ENCODE measurements around the gene ARHGEF10L. TPM values are rescaled to one million over a fixed set of nuclear protein-coding genes. Genes with fewer than 3 reads are reported as not detected.

The ARHGEF10L gene
- polyA plus RNA-seq, 1 donor (not counting 4 experiments of a cell fraction or from before 2014, with no cell fraction given): 2.4 TPM

DNA sequence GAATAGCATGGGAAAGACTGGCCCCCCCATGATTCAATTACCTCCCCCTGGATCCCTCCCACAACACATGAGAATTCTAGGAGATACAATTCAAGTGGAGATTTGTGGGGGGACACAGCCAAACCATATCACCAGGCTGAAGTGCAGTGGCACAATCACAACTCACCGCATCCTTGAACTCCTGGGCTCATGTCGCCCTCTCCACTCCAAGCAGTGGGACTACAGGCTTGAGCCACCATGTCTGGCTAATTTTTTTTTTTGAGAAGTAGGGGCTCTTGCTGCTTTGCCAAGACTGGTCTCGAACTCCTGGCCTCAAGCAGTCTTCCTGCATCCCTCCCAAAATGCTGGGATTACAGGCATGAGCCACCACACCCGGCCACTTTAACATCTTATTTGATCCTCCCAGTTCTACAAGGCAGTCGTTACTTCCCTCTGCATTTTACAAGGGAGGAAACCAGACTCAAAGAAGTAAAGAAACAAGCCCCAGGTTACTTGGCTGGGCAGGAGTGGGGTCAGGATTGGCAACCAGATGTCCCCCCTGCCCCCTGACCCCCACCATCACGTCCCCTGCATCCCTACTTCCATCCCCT, 188.7 kb downstream of the ARHGEF10L start:
- no peaks in the 10 kb centered on the region for H3K4me1 ChIP-seq (ENCODE audit: control insufficient read depth, extremely low read depth, insufficient read depth, low read length)
- H3K9me3 ChIP-seq (ENCODE audit: control insufficient read depth, low read depth, low read length): no peaks in the 10 kb centered on the region
- TF ChIP-seq, protein P1, sequence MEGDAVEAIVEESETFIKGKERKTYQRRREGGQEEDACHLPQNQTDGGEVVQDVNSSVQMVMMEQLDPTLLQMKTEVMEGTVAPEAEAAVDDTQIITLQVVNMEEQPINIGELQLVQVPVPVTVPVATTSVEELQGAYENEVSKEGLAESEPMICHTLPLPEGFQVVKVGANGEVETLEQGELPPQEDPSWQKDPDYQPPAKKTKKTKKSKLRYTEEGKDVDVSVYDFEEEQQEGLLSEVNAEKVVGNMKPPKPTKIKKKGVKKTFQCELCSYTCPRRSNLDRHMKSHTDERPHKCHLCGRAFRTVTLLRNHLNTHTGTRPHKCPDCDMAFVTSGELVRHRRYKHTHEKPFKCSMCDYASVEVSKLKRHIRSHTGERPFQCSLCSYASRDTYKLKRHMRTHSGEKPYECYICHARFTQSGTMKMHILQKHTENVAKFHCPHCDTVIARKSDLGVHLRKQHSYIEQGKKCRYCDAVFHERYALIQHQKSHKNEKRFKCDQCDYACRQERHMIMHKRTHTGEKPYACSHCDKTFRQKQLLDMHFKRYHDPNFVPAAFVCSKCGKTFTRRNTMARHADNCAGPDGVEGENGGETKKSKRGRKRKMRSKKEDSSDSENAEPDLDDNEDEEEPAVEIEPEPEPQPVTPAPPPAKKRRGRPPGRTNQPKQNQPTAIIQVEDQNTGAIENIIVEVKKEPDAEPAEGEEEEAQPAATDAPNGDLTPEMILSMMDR (optimal IDR thresholded peaks at IDR 0.05 in 1 of 3, IDR thresholded peaks at IDR 0.05 in 1 of 3, conservative IDR thresholded peaks at IDR 0.05 in 1 of 3; ENCODE audit: extremely low read depth in 1 of 3, insufficient read depth in 2 of 3, low read length in 3 of 3): no peak
- TF ChIP-seq EZH2 (IDR thresholded peaks at IDR 0.05; ENCODE audit: low read length): no peak
- H4K20me1 ChIP-seq (ENCODE audit: control insufficient read depth, extremely low read depth, insufficient read depth, low read length): no peaks in the 10 kb centered on the region
- H3K79me2 ChIP-seq (ENCODE audit: control insufficient read depth, insufficient read depth, low read length): no peaks in the 10 kb centered on the region
- no peak overlapping the region for H3K4me2 ChIP-seq (ENCODE audit: control insufficient read depth, extremely low read depth, insufficient read depth, low read depth, low read length)
- no peak overlapping the region for H2AFZ ChIP-seq (ENCODE audit: control insufficient read depth, low read length)
- no peak overlapping the region for H3K27ac ChIP-seq (ENCODE audit: control insufficient read depth, insufficient read depth, low read length)
- no peak overlapping the region for H3K9ac ChIP-seq (ENCODE audit: control insufficient read depth, extremely low read depth, insufficient read depth, low read length)
- H3K36me3 ChIP-seq (ENCODE audit: control insufficient read depth in 2 of 2, extremely low read depth in 1 of 2, insufficient read depth in 2 of 2, low read length in 2 of 2): no peaks in the 10 kb centered on the region
- FAIRE-seq (no peak), DNase-seq (ENCODE audit: low read depth, low spot score) (no peak)
- no peak overlapping the region for H3K4me3 ChIP-seq (ENCODE audit: control insufficient read depth in 2 of 3, extremely low read depth in 1 of 3, insufficient read depth in 2 of 3, low read depth in 1 of 3, low read length in 3 of 3)
- dilution Hi-C loops (cut with MboI; ENCODE audit: extremely low pct_ligation_motif_present, low sequenced_read_pairs): no loop called here
- no peaks in the 10 kb centered on the region for H3K27me3 ChIP-seq (ENCODE audit: control insufficient read depth, extremely low read depth, insufficient read depth, low read length)
- no peaks in the 10 kb centered on the region for H3K9me1 ChIP-seq (ENCODE audit: control insufficient read depth, extremely low read depth, insufficient read depth, low read length)

DNA sequence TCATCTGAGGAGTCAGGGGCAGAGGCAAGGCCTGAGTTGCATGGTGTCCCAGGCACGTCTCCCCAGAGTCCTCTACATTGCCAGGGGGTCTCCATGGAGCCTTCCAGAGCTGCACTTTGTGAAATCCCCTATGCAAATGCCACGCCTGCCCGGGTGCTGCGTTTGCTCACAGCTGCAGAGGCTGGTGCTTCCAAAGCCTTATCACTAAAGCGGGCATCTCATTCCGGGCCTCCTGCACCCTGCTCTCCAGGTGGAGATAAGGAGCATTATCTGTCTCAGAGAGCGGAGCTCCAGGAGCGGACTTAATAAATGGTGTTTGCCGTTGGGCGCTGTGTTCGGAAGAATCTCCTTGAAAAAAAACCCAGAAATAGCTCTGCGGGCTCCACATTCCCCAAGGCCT, 189.8 kb downstream of the ARHGEF10L start:
- no peak overlapping the region for H3K9ac ChIP-seq (ENCODE audit: control insufficient read depth, extremely low read depth, insufficient read depth, low read length)
- H3K4me2 ChIP-seq (ENCODE audit: control insufficient read depth, extremely low read depth, insufficient read depth, low read depth, low read length): no peak overlapping the region
- H4K20me1 ChIP-seq (ENCODE audit: control insufficient read depth, extremely low read depth, insufficient read depth, low read length): no peaks in the 10 kb centered on the region
- H3K27me3 ChIP-seq (ENCODE audit: control insufficient read depth, extremely low read depth, insufficient read depth, low read length): no peaks in the 10 kb centered on the region
- TF ChIP-seq EZH2 (IDR thresholded peaks at IDR 0.05; ENCODE audit: low read length): no peak
- TF ChIP-seq, protein P1 (optimal IDR thresholded peaks at IDR 0.05 in 1 of 3, IDR thresholded peaks at IDR 0.05 in 1 of 3, conservative IDR thresholded peaks at IDR 0.05 in 1 of 3; ENCODE audit: extremely low read depth in 1 of 3, insufficient read depth in 2 of 3, low read length in 3 of 3): no peak
- no peaks in the 10 kb centered on the region for H3K4me1 ChIP-seq (ENCODE audit: control insufficient read depth, extremely low read depth, insufficient read depth, low read length)
- FAIRE-seq (no peak), DNase-seq (ENCODE audit: low read depth, low spot score) (no peak)
- no peaks in the 10 kb centered on the region for H3K36me3 ChIP-seq (ENCODE audit: control insufficient read depth in 2 of 2, extremely low read depth in 1 of 2, insufficient read depth in 2 of 2, low read length in 2 of 2)
- H3K27ac ChIP-seq (ENCODE audit: control insufficient read depth, insufficient read depth, low read length): no peak overlapping the region
- dilution Hi-C loops (cut with MboI; ENCODE audit: extremely low pct_ligation_motif_present, low sequenced_read_pairs): no loop called here
- H3K79me2 ChIP-seq (ENCODE audit: control insufficient read depth, insufficient read depth, low read length): no peaks in the 10 kb centered on the region
- H2AFZ ChIP-seq (ENCODE audit: control insufficient read depth, low read length): no peak overlapping the region
- H3K9me1 ChIP-seq (ENCODE audit: control insufficient read depth, extremely low read depth, insufficient read depth, low read length): no peaks in the 10 kb centered on the region
- no peaks in the 10 kb centered on the region for H3K9me3 ChIP-seq (ENCODE audit: control insufficient read depth, low read depth, low read length)
- H3K4me3 ChIP-seq (ENCODE audit: control insufficient read depth in 2 of 3, extremely low read depth in 1 of 3, insufficient read depth in 2 of 3, low read depth in 1 of 3, low read length in 3 of 3): no peak overlapping the region

Data from keratinocyte (primary cell).